NCI-H460 (cell line): Measurements from ENCODE around the gene SEH1L. TPM values are rescaled to one million over a fixed set of nuclear protein-coding genes. Genes with fewer than 3 reads are reported as not detected.
A peak's percentile ranks its signal among the peaks of the same experiment; 100 is the strongest.

ENCODE experiments used
- DNase-seq: peaks from one replicate; pipeline ENCODE4 v3.0.0-alpha.2; 2016; ENCODE audit warnings: low read depth; ENCODE audit errors: extremely low read depth
- total RNA-seq: library from RNA; depleted of rRNA; stranded (reverse); fragments of >200 nt; shearing (Covaris generic); gene quantifications from 2 replicates; pipeline ENCODE4 v1.2.3, GENCODE V29; 2014; rRNA removed

The SEH1L gene
- total RNA-seq, 1 experiment from 2014 or later: 43.2 TPM

DNA sequence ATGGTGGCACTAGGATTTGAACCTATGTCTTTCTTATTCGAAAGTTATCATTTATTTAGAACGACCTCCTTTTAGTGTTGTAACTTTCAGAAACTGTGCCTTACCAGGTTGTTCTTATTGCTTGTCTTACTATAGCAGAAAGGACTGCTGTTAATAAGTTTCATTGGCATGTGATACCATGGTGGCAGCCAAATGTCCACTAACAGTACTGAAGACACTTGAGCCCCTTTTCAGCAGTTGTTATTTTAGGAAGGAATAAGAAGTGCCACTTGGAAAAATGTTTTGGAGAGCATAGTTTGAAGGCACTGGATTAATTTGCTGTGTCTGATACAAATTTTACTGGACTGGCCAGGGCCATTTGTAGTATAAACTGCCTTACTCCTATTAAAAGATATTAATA lies 81.1 kb downstream of the SEH1L start:
- no peak for DNase-seq

DNA sequence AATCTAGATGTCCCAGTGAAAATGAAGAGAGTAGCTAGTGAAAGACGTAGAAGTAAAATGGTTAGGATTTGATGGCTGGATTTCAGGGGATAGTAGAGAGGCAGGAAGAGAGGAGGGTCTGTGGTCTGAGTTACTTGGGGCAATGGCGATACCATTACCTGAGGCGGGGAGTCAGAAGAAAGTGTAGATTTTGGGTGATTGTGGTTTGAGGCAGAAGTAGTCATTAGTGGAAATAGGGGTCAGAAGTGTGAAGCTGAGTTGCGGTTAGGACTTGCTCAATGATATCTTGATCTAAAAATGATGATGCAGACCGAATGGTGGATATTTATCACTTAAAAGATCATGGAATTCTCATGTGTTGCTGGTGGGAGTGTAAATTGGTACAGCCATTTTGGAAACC lies 84.4 kb downstream of the SEH1L start:
- no peak for DNase-seq

GRCh38 chr18:13035249-13035914 lies 87.6 kb downstream of the SEH1L start:
- no peak for DNase-seq

- DNase-seq: peak; percentile 3
These were observed 89.0 kb downstream of the SEH1L start for GRCh38 chr18:13036622-13037320.

Other genes with a start within 250 kb of the SEH1L start
- 10.9 and 15.6 TPM in 2 replicates for gene CEP76, start 245.3 kb upstream of the SEH1L start, total RNA-seq
- 133 and 136 TPM in 2 replicates for gene PSMG2, start 245.0 kb upstream of the SEH1L start, total RNA-seq
- gene PTPN2, start 63.8 kb upstream of the SEH1L start, total RNA-seq: 34.4 and 38.8 TPM in 2 replicates
- 13.7 and 16.6 TPM in 2 replicates for gene CEP192, start 43.4 kb downstream of the SEH1L start, total RNA-seq